ENCODE results near the gene APBB2. TPM values are rescaled to one million over a fixed set of nuclear protein-coding genes. Genes with fewer than 3 reads are reported as not detected.

The APBB2 gene
- total and polyA plus RNA-seq, 2 of the 4 experiments (the other 2 are of a cell fraction): 47.9 to 75.5 TPM

DNA sequence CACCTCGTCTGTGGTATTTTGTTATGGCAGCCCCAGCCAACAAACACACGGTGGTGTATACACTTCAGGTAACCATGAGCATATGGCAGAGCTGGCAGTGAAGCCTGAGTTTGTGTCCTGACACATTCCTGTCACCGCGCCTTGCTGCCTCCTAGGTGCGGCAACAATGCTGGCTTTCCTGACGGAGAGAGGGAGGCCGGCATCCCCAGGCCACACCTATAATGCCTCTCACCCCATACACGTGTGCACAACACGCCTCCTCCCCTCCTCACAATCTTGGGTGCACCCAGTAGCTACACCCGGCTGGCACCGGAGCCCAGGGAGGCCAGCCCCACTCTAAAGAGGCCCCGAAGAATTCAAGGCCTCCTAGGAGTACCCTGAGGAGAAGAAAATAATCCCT is 306.0 kb downstream of the APBB2 start:
- no peak overlapping the region for H3K4me3 ChIP-seq (ENCODE audit: insufficient read depth, low read depth, low read length)
- H2BK5ac ChIP-seq (ENCODE audit: low read depth, low read length, poor library complexity, severe bottlenecking): no peak overlapping the region

More for the DNA sequence above, 306.0 kb downstream of the APBB2 start:
- H3K27ac ChIP-seq (ENCODE audit: insufficient read depth, low read length): no peak overlapping the region
- peak overlapping the region; percentile 80 for H2AK5ac ChIP-seq (ENCODE audit: low read depth, low read length)
- no TSS peak for BruUV-seq (replicated peaks)
- no peaks in the 10 kb centered on the region for H3K36me3 ChIP-seq (ENCODE audit: control insufficient read depth, insufficient read depth, low read length)
- peak overlapping the region; percentile 3; the same call in 1 of the 2 replicates for H3K4ac ChIP-seq (ENCODE audit: low read depth, low read length)
- no peak overlapping the region for H3K14ac ChIP-seq (replicated peaks; ENCODE audit: low read depth, low read length)
- 97% methylated on average over 5 of the region's 12 CpGs; no CpG with 5 or more reads in 1 of the 2 experiments for WGBS, 2 experiments (ENCODE audit: extremely low coverage in 2 of 2, insufficient read length in 1 of 2)
- H3K9me3 ChIP-seq (ENCODE audit: control insufficient read depth, insufficient read depth, low read length): no peaks in the 10 kb centered on the region
- no peak overlapping the region for H2AK9ac ChIP-seq (replicated peaks; ENCODE audit: low read depth, low read length, poor library complexity)
- H4K91ac ChIP-seq (ENCODE audit: insufficient read depth, low read depth, low read length): no peak overlapping the region
- no peaks in the 10 kb centered on the region for H3K79me1 ChIP-seq (ENCODE audit: low read depth in 1 of 2, low read length in 2 of 2)
- H2BK20ac ChIP-seq (ENCODE audit: low read depth, low read length): no peak overlapping the region
- dilution Hi-C loops (cut with HindIII; ENCODE audit: low sequenced_read_pairs, unreplicated experiment): no loop called here
- TF ChIP-seq CHD1 (IDR thresholded peaks at IDR 0.05; ENCODE audit: low read depth, low read length) (no peak), MAZ (IDR thresholded peaks at IDR 0.05; ENCODE audit: borderline replicate concordance, low read depth, low read length) (no peak), NFE2L2 (IDR thresholded peaks at IDR 0.05; ENCODE audit: low read depth, low read length) (no peak), FOS (IDR thresholded peaks at IDR 0.05; ENCODE audit: low read depth, low read length) (no peak), MAFK (IDR thresholded peaks at IDR 0.05; ENCODE audit: low read depth, low read length) (no peak), RCOR1 (IDR thresholded peaks at IDR 0.05; ENCODE audit: insufficient replicate concordance, low read length) (no peak), POLR2A (IDR thresholded peaks at IDR 0.05; ENCODE audit: low read depth, low read length) (no peak)
- TF ChIP-seq, protein P1, sequence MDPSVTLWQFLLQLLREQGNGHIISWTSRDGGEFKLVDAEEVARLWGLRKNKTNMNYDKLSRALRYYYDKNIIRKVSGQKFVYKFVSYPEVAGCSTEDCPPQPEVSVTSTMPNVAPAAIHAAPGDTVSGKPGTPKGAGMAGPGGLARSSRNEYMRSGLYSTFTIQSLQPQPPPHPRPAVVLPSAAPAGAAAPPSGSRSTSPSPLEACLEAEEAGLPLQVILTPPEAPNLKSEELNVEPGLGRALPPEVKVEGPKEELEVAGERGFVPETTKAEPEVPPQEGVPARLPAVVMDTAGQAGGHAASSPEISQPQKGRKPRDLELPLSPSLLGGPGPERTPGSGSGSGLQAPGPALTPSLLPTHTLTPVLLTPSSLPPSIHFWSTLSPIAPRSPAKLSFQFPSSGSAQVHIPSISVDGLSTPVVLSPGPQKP (IDR thresholded peaks at IDR 0.05; ENCODE audit: borderline replicate concordance, low read depth, low read length): no peak
- TF ChIP-seq, protein P2, sequence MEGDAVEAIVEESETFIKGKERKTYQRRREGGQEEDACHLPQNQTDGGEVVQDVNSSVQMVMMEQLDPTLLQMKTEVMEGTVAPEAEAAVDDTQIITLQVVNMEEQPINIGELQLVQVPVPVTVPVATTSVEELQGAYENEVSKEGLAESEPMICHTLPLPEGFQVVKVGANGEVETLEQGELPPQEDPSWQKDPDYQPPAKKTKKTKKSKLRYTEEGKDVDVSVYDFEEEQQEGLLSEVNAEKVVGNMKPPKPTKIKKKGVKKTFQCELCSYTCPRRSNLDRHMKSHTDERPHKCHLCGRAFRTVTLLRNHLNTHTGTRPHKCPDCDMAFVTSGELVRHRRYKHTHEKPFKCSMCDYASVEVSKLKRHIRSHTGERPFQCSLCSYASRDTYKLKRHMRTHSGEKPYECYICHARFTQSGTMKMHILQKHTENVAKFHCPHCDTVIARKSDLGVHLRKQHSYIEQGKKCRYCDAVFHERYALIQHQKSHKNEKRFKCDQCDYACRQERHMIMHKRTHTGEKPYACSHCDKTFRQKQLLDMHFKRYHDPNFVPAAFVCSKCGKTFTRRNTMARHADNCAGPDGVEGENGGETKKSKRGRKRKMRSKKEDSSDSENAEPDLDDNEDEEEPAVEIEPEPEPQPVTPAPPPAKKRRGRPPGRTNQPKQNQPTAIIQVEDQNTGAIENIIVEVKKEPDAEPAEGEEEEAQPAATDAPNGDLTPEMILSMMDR (conservative IDR thresholded peaks at IDR 0.05; ENCODE audit: low read depth, low read length): no peak
- H4K20me1 ChIP-seq (ENCODE audit: insufficient read depth, low read length): peaks cover 6% of the 10 kb centered on the region; the same call in 1 of the 2 replicates
- no peak overlapping the region for H2BK15ac ChIP-seq (ENCODE audit: low read depth, low read length)
- H3K4me2 ChIP-seq (ENCODE audit: low read depth, low read length): no peak overlapping the region
- H4K8ac ChIP-seq (ENCODE audit: low read depth in 2 of 2, low read length in 2 of 2): no peak overlapping the region
- DNase-seq (no peak), ATAC-seq (ENCODE audit: low read depth) (no peak)
- no peak overlapping the region for H3K9ac ChIP-seq (ENCODE audit: low read depth, low read length)
- intact Hi-C loops (cut with micrococcal nuclease): loop anchor here (1.0 kb wide), 1 partner anchor 16 kb away; no protein-coding TSS in a partner anchor
- peaks cover 12% of the 10 kb centered on the region for H3K4me1 ChIP-seq (ENCODE audit: control insufficient read depth, insufficient read depth, low read length)
- no peak overlapping the region for H4K5ac ChIP-seq (ENCODE audit: low read depth, low read length)
- peaks cover 11% of the 10 kb centered on the region; the same call in 1 of the 2 replicates for H3K9me1 ChIP-seq (ENCODE audit: insufficient read depth, low read length)
- H3K23ac ChIP-seq (ENCODE audit: low read depth, low read length): no peak overlapping the region
- no peak overlapping the region for H3K56ac ChIP-seq (ENCODE audit: extremely low read depth, insufficient read depth, low read length)
- 0 out of 2 replicates have a peak overlapping the region, but pooled peaks have one; percentile 4 for H2BK120ac ChIP-seq (ENCODE audit: low read depth, low read length)
- H2AFZ ChIP-seq (replicated peaks; ENCODE audit: low read length, poor library complexity): peak overlapping the region; percentile 2
- ChIA-PET POLR2A (ENCODE audit: unreplicated experiment) (no interaction called here), CTCF (interaction anchor here (1.2 kb wide), 1 partner anchor 20 kb away, joined by 3 read pairs; no protein-coding TSS in a partner anchor)
- in situ Hi-C loops (cut with MboI; ENCODE audit: low sequenced_read_pairs): loop anchor here (5.0 to 25.0 kb wide), 2 partner anchors 171 to 754 kb away; no protein-coding TSS in a partner anchor
- H3K18ac ChIP-seq (ENCODE audit: low read depth, low read length): no peak overlapping the region
- no peaks in the 10 kb centered on the region for H3K27me3 ChIP-seq (ENCODE audit: control insufficient read depth, insufficient read depth, low read length)

Measured in IMR-90 (cell line).